ENCODE results near the gene RAP1GAP2.

GRCh38 chr17:2802574-2802973 is 6.3 kb downstream of the RAP1GAP2 start:
- no peak for TF ChIP-seq ZFP3 (CRISPR knock-in tag; IDR thresholded peaks at IDR 0.05)
- TF ChIP-seq PATZ1 (CRISPR knock-in tag; IDR thresholded peaks at IDR 0.05; ENCODE audit: borderline replicate concordance), result no peak
- no peak for TF ChIP-seq POU6F1 (CRISPR knock-in tag; IDR thresholded peaks at IDR 0.05; ENCODE audit: borderline replicate concordance, low read depth)
- TF ChIP-seq ARNTL (CRISPR knock-in tag; IDR thresholded peaks at IDR 0.05; ENCODE audit: borderline replicate concordance, low read depth), result no peak
- TF ChIP-seq TSHZ2 (CRISPR knock-in tag; IDR thresholded peaks at IDR 0.05), result no peak
- TF ChIP-seq RARB (CRISPR knock-in tag; IDR thresholded peaks at IDR 0.05), result no peak
